ENCODE measurements around the gene FLII.

The FLII gene

DNA sequence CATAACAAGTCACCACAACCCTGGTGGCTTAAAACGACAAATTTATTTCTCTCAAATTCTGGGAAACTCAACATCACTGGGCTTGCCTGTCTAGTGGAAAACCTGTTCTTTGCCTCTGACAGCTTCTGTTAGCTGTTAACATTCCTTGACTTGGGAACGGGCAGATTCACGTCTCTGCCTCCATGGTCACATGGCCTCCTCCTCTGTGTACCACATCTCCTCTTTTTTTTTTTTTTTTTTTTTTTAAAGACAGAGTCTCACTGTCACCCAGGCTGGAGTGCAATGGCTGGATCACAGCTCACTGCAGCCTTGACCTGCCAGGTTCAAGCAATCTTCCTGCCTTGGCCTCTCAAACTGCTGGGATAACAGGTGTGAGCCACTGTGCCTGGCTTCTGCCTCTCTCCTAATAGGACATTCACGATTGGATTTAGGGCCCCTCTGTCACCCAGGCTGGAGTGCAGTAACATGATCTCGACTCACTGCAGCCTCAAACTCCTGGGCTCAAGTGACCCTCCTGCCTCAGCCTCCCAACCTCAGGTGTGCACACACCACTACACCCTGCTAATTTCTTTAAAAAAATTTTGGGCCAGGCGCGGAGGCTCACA, 44.8 kb downstream of the FLII start:
- no peak for DNase-seq

GRCh38 chr17:18208092-18208491, 50.4 kb downstream of the FLII start:
- no peak for DNase-seq

GRCh38 chr17:18206962-18207361, 51.6 kb downstream of the FLII start:
- no peak for DNase-seq

DNA sequence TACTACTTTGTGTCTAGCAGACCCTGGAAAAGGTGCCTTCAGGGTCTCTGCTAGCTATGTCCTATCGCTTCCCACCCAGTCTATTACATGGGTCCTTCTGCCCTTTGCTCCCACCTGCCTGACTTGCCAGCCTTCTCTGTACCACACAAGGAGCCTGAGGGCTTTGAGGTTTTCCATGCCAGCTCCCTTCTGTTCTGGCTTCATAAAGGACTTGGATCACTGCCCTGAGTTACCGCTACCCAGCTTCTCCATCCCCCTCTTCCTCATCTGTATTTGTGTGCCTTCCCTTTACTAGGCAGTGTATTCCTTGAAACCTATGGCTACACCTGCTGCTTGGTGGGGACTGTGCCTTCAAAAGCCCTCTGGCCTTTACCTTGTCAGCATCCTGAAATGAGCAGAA, 52.7 kb downstream of the FLII start:
- DNase-seq, result no peak

- no peak for DNase-seq
These were observed 55.2 kb downstream of the FLII start for GRCh38 chr17:18203308-18203707.

DNA sequence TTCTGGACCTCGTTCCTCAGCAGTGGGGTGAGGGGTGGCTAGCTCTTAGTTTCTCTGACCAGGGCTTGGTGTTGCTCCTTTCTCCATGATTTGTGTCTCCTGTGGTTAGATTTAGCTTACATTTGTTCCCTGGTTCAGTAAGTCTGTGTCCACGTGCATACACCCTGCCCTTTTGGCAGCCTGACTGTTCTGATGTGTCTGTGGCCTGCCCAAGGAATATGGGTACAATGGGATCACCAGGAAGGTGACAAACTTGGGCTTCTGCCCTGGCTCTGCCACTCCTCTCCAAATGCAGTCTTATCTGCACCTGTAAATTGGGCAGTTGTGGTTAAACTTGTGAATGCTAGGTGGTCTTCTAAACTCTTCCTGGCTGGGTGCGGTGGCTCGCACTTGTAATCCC, 57.4 kb downstream of the FLII start:
- DNase-seq, result no peak

DNA sequence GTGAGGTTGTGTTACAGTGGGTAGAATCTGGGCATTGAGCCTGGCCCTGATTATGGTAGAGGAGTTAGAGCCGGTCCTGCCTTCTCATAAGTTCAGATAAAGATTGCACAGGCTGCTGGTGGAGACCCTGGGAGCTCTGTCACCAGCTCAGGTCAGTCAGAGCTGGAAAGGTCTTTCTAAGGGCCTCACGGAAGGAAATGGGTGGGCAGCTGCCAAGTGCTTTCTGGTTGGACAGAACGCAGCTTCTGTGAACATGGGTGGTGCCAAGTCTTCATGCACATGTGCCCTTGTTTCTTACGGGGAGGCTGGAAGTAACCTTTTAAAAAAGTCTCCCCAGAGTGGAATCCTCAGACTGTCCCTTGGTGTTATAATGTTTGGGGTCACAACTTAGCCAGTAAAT, 60.0 kb downstream of the FLII start:
- DNase-seq, result no peak

DNA sequence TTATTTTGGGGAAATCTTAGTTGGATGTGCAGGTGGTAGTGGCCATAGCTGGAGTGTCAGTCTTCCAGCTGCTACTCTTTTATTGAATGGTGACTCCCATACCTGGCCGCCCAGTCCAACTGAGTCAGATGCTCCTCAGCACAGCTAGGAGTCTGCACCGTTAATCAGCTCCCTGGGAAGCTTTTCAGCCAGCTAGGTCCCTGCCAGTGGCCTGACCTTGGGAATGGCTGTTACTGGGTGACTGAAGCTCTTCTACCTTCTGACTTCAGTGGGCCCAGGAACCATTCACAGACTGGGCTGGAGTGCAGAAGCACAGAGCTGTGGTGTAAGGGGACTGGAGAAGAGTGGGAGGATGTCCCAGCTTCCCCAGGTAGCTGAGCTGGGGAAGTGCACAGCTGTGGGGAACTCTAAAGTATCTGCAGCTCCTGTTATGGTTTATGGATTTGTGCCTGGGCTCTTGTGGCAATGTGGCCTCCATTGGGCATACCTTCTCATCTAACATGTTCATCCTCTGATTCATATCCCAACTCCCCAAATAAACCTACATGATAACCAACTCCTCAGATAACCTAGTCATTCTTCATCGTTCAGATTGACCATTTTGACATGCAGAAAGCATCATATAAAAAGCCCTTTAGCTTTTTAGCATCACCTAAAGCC, 60.9 kb downstream of the FLII start:
- DNase-seq, result no peak

DNA sequence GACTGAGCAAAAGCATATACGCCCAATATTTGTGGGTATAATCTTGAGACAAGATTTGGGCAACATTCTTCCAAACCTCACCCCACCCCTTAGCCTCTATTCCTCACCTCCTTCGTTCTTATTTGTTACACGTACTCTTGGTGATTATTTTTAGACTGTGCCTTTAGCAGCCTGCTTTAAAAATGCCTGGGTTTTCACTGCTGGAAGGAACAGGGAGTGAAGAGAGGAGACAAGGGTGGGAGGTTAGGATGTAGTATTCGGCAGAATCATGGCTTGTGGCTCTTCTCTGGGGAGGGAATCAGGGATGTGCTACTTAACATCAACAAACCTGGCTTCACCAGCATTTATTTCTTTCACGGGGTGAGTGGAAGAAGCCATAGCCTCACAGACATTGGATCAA, 63.3 kb downstream of the FLII start:
- DNase-seq, result no peak

Measured in DMS79 treated with DMSO at 0.1 percent for 48 hours (cell line).